ENCODE data around the gene TP73. TPM values are rescaled to one million over a fixed set of nuclear protein-coding genes. Genes with fewer than 3 reads are reported as not detected.

Gene TP73
- total RNA-seq, 1 experiment from 2014 or later: 19.2 TPM

DNA sequence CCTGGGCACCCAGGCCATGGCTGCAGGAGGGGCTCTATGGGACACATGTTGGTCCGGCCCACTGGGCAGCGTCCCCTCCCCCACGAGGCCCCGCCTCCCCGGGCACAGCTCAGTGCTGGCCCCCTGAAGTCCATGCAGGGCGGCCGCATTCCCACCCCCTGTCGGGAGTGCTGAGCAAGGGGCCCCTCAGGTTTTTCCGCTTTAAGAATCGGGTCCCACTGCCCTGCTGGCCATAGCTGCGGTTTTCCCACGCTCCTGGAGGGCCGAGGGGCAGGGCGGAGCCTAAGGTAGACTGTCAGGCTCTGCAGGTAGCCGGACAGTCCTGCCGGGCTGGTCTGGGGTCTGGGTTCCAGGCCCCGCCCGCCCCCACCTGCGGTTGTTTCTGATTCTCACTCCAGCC is 56.5 kb downstream of the TP73 start (continued):
- TF ChIP-seq, protein P1, sequence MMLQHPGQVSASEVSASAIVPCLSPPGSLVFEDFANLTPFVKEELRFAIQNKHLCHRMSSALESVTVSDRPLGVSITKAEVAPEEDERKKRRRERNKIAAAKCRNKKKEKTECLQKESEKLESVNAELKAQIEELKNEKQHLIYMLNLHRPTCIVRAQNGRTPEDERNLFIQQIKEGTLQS (IDR thresholded peaks at IDR 0.05): no peak
- no peak for TF ChIP-seq CEBPB (IDR thresholded peaks at IDR 0.05; ENCODE audit: low read depth)
- no peak for TF ChIP-seq EGR1 (IDR thresholded peaks at IDR 0.05; ENCODE audit: low read depth)
- TF ChIP-seq SP1 (IDR thresholded peaks at IDR 0.05; ENCODE audit: low read depth): no peak

DNA sequence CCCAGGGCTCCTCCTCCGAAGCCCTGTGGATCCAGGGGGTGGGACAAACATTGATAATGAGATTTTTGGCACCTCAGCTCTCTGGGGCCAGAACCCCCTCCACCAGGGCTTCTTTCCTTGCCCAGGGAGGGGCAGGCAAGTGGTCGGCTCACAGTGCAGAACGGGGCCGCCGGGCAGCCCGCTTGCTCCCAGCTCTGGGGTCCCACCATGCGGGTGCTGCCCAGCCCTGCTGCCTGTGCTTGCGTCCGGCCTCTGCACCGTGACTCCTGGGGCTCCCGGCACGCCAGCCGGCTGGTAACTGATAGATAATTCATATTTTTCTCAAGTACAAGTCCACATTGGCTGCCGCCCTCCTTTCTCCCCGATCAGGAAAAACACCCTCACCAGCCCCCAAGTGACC is 57.9 kb downstream of the TP73 start:
- H4K20me1 ChIP-seq (ENCODE audit: insufficient read depth): no peaks in the 10 kb centered on the region
- H2AFZ ChIP-seq (ENCODE audit: low read depth, low read length, poor library complexity, severe bottlenecking): no peak overlapping the region
- ATAC-seq: no peak
- no peak for DNase-seq (ENCODE audit: low read depth, low spot score)
- no peaks in the 10 kb centered on the region for H3K36me3 ChIP-seq (ENCODE audit: control insufficient read depth in 1 of 2, insufficient read depth in 2 of 2, low read length in 2 of 2)
- H3K9me3 ChIP-seq (ENCODE audit: control insufficient read depth in 1 of 2, insufficient read depth in 1 of 2, low read depth in 1 of 2, low read length in 2 of 2): no peaks in the 10 kb centered on the region
- ChIA-PET RAD21 (ENCODE audit: low non-redundant PET in 1 of 2, low total read pairs in 2 of 2, uncharacterized antibody in 2 of 2, unreplicated experiment in 2 of 2) (no interaction called here), CTCF (interaction anchor here (1.0 kb wide), 1 partner anchor 14 kb away, joined by 3 read pairs; no protein-coding TSS in a partner anchor), POLR2A (no interaction called here)
- H3K4me2 ChIP-seq (ENCODE audit: low read length): no peak overlapping the region
- H3K9me2 ChIP-seq (ENCODE audit: insufficient read depth): no peaks in the 10 kb centered on the region
- no peaks in the 10 kb centered on the region for H3K79me2 ChIP-seq (ENCODE audit: insufficient read depth, low read length)
- TF ChIP-seq EZH2phosphoT487 (IDR thresholded peaks at IDR 0.05; ENCODE audit: borderline replicate concordance) (no peak), EZH2 (IDR thresholded peaks at IDR 0.05) (no peak), ZFX (IDR thresholded peaks at IDR 0.05) (no peak), YY1 (IDR thresholded peaks at IDR 0.05; ENCODE audit: extremely low read depth, insufficient replicate concordance, low read depth, low read length) (no peak), POLR2A (IDR thresholded peaks at IDR 0.05; ENCODE audit: borderline replicate concordance, extremely low read depth, insufficient read depth, insufficient read length) (no peak), ZNF274 (IDR thresholded peaks at IDR 0.05; ENCODE audit: low read depth, low read length) (no peak)
- TF ChIP-seq, protein P2, sequence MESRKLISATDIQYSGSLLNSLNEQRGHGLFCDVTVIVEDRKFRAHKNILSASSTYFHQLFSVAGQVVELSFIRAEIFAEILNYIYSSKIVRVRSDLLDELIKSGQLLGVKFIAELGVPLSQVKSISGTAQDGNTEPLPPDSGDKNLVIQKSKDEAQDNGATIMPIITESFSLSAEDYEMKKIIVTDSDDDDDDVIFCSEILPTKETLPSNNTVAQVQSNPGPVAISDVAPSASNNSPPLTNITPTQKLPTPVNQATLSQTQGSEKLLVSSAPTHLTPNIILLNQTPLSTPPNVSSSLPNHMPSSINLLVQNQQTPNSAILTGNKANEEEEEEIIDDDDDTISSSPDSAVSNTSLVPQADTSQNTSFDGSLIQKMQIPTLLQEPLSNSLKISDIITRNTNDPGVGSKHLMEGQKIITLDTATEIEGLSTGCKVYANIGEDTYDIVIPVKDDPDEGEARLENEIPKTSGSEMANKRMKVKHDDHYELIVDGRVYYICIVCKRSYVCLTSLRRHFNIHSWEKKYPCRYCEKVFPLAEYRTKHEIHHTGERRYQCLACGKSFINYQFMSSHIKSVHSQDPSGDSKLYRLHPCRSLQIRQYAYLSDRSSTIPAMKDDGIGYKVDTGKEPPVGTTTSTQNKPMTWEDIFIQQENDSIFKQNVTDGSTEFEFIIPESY (IDR thresholded peaks at IDR 0.05; ENCODE audit: extremely low read depth, insufficient replicate concordance, low read length): no peak
- TF ChIP-seq, protein P3, sequence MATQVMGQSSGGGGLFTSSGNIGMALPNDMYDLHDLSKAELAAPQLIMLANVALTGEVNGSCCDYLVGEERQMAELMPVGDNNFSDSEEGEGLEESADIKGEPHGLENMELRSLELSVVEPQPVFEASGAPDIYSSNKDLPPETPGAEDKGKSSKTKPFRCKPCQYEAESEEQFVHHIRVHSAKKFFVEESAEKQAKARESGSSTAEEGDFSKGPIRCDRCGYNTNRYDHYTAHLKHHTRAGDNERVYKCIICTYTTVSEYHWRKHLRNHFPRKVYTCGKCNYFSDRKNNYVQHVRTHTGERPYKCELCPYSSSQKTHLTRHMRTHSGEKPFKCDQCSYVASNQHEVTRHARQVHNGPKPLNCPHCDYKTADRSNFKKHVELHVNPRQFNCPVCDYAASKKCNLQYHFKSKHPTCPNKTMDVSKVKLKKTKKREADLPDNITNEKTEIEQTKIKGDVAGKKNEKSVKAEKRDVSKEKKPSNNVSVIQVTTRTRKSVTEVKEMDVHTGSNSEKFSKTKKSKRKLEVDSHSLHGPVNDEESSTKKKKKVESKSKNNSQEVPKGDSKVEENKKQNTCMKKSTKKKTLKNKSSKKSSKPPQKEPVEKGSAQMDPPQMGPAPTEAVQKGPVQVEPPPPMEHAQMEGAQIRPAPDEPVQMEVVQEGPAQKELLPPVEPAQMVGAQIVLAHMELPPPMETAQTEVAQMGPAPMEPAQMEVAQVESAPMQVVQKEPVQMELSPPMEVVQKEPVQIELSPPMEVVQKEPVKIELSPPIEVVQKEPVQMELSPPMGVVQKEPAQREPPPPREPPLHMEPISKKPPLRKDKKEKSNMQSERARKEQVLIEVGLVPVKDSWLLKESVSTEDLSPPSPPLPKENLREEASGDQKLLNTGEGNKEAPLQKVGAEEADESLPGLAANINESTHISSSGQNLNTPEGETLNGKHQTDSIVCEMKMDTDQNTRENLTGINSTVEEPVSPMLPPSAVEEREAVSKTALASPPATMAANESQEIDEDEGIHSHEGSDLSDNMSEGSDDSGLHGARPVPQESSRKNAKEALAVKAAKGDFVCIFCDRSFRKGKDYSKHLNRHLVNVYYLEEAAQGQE (IDR thresholded peaks at IDR 0.05; ENCODE audit: low read depth): no peak
- H3K27ac ChIP-seq (ENCODE audit: low read depth, low read length): no peak overlapping the region
- no TSS peak for BruUV-seq (replicated peaks)
- no peaks in the 10 kb centered on the region for H3K4me1 ChIP-seq (ENCODE audit: control insufficient read depth in 1 of 2, insufficient read depth in 2 of 2, low read length in 2 of 2)
- intact Hi-C loops (cut with micrococcal nuclease): no loop called here
- H3K4me3 ChIP-seq (replicated peaks in 1 of 2; ENCODE audit: low read depth in 1 of 2, low read length in 2 of 2): no peak overlapping the region
- H3K9ac ChIP-seq (ENCODE audit: low read length): no peak overlapping the region
- H3K27me3 ChIP-seq (ENCODE audit: insufficient read depth, low read length): no peaks in the 10 kb centered on the region
